GM21367 (cell line): ENCODE measurements around the gene NEK5.

Experiments
- ATAC-seq: cut with Tn5 transposase; IDR thresholded peaks from one replicate; pipeline ENCODE4 v1.9.1; 2021; ENCODE audit not compliant: unreplicated experiment

NEK5 gene

GRCh38 chr13:51993713-51994112, 135.2 kb downstream of the NEK5 start:
- ATAC-seq: no peak

DNA sequence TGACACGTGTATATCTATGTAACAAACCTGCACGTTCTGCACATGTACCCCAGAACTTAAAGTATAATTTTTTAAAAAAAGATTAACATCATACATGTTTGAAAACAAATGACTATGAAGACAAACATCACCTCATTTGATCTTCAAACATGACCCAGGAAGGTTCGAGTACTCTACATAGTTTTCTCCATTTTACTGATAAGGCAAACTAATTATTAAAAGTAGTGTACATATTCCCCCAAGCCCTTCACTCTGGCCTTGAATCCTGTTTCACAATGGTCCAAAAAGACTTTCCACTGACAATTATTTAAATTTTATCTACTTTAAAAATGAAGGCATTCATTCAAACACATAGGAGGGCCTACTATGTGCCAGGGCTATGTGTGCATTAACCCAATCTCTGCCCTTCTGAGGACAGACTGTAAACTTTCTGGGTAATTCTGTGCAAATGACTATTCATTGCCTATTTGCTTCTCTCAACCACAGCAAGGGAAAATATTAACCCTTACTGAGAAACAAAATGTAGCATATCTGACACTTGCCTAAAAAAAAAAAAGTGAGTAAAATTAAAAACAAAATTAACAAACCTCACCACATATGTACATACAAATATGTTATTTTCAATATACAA, 139.8 kb downstream of the NEK5 start:
- ATAC-seq: no peak
